Ascending aorta (tissue), 2 donors: ENCODE data around the gene WSCD2. TPM values are rescaled to one million over a fixed set of nuclear protein-coding genes. Genes with fewer than 3 reads are reported as not detected.

Experiments
- DNase-seq, 2 donors: peaks; one replicate each; pipeline ENCODE4 v3.0.0-alpha.2; 2019; ENCODE audit warnings: low spot score in 2 of 2
- H3K27ac ChIP-seq, 2 donors: fragments of 200-600 bp; sonication (generic); one replicate each; pipeline ENCODE4 v1.5.1; 2016 to 2017; ENCODE audit warnings: mild to moderate bottlenecking in 1 of 2
- H3K27me3 ChIP-seq: fragments of 200-600 bp; sonication (generic); one replicate; pipeline ENCODE4 v1.5.1; 2017
- H3K36me3 ChIP-seq, 2 donors: fragments of 200-600 bp; sonication (generic); one replicate each; pipeline ENCODE4 v1.5.1; 2016
- H3K4me1 ChIP-seq, 2 donors: fragments of 200-600 bp; sonication (generic); one replicate each; pipeline ENCODE4 v1.5.1; 2016 to 2017; ENCODE audit warnings: mild to moderate bottlenecking in 1 of 2
- H3K4me3 ChIP-seq, 2 donors: fragments of 200-600 bp; sonication (generic); one replicate each; pipeline ENCODE4 v1.5.1; 2016 to 2017; ENCODE audit warnings: mild to moderate bottlenecking in 1 of 2
- H3K9me3 ChIP-seq, 2 donors: fragments of 200-600 bp; sonication (generic); one replicate each; pipeline ENCODE4 v1.5.1; 2016
- CTCF ChIP-seq, 3 experiments: fragments of 200-600 bp in 2 of 3; fragments of 450-650 bp in 1 of 3; sonication (generic) in 2 of 3; IDR thresholded peaks; one replicate each; pipeline ENCODE4 v1.5.1; 2016 to 2019; ENCODE audit warnings: antibody characterized with exemption in 3 of 3, mild to moderate bottlenecking in 1 of 3, moderate library complexity in 1 of 3
- intact Hi-C: fragments of 100-400 bp; cut with DNase I; formaldehyde crosslinking; loops from one replicate; pipeline ENCODE4 v1.15.1; 2023
- total RNA-seq: library from RNA; depleted of rRNA; stranded (reverse); fragments of >200 nt; gene quantifications from one replicate; pipeline ENCODE4 v1.1.0, GENCODE V29; 2016

WSCD2 gene
- total RNA-seq, 1 donor from 2014 or later, result 3.5 TPM

GRCh38 chr12:108240027-108240785 is 111.1 kb downstream of the WSCD2 start:
- no peak for DNase-seq
- Histone ChIP-seq H3K4me3 (no peak overlapping the region), H3K4me1 (no peaks in the 10 kb centered on the region), H3K9me3 (no peaks in the 10 kb centered on the region), H3K36me3 (no peaks in the 10 kb centered on the region), H3K27me3 (no peaks in the 10 kb centered on the region), H3K27ac (no peak overlapping the region)
- TF ChIP-seq CTCF (IDR thresholded peaks at IDR 0.05), result no peak
- intact Hi-C loops, result no loop called here

- intact Hi-C loops, result no loop called here
- TF ChIP-seq CTCF (IDR thresholded peaks at IDR 0.05), result no peak
- no peak overlapping the region for H3K4me3 ChIP-seq
- no peak overlapping the region for H3K27ac ChIP-seq
- DNase-seq, result no peak
- H3K36me3 ChIP-seq, result no peaks in the 10 kb centered on the region
- H3K4me1 ChIP-seq, result no peaks in the 10 kb centered on the region
- H3K9me3 ChIP-seq, result no peaks in the 10 kb centered on the region
- no peaks in the 10 kb centered on the region for H3K27me3 ChIP-seq
Observed at GRCh38 chr12:108240928-108241327, 111.8 kb downstream of the WSCD2 start.

- TF ChIP-seq CTCF (IDR thresholded peaks at IDR 0.05), result no peak
- H3K27ac ChIP-seq, result no peak overlapping the region
- no peak for DNase-seq
- H3K4me1 ChIP-seq, result no peaks in the 10 kb centered on the region
- no peaks in the 10 kb centered on the region for H3K9me3 ChIP-seq
- no peaks in the 10 kb centered on the region for H3K36me3 ChIP-seq
- intact Hi-C loops, result no loop called here
- H3K4me3 ChIP-seq, result no peak overlapping the region
- H3K27me3 ChIP-seq, result no peaks in the 10 kb centered on the region
Observed at GRCh38 chr12:108241986-108242703, 113.1 kb downstream of the WSCD2 start.

GRCh38 chr12:108247130-108247529 is 118.0 kb downstream of the WSCD2 start:
- Histone ChIP-seq H3K36me3 (peaks cover 0 to 8% of the 10 kb centered on the region in 2 donors), H3K4me1 (no peaks in the 10 kb centered on the region), H3K9me3 (no peaks in the 10 kb centered on the region), H3K4me3 (no peak overlapping the region), H3K27ac (no peak overlapping the region), H3K27me3 (no peaks in the 10 kb centered on the region)
- DNase-seq, result no peak
- TF ChIP-seq CTCF (IDR thresholded peaks at IDR 0.05), result no peak
- intact Hi-C loops, result no loop called here

DNA sequence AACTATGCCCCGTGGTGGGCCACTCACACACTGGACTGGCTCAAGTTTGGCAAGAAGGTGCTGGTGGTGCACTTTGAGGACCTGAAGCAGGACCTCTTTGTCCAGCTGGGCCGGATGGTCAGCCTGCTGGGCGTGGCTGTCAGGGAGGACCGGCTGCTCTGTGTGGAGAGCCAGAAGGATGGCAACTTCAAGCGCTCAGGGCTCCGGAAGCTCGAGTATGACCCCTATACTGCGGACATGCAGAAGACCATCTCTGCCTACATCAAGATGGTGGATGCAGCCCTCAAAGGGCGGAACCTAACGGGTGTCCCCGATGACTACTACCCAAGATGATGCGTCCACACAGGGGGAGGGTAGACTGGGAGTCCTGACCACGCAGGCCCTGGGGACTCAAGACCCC is 118.9 kb downstream of the WSCD2 start:
- Histone ChIP-seq H3K4me1 (no peaks in the 10 kb centered on the region), H3K9me3 (no peaks in the 10 kb centered on the region), H3K27me3 (no peaks in the 10 kb centered on the region), H3K36me3 (peaks cover 0 to 8% of the 10 kb centered on the region in 2 donors), H3K27ac (no peak overlapping the region), H3K4me3 (no peak overlapping the region)
- intact Hi-C loops, result no loop called here
- TF ChIP-seq CTCF (IDR thresholded peaks at IDR 0.05), result no peak
- no peak for DNase-seq
